OCI-LY3 (cell line): Measurements from ENCODE around the gene BMPR1B.

Experiments used
- H2AFZ ChIP-seq: fragments of 200-600, 300-600 bp; shearing (Covaris generic); 2 replicates; pipeline ENCODE4 v1.6.0; 2014; ENCODE audit warnings: antibody characterized with exemption, low read depth, low read length
- H3K27ac ChIP-seq: fragments of 200-600, 300-600 bp; sonication (generic); 2 replicates; pipeline ENCODE4 v1.5.1; 2014; ENCODE audit warnings: mild to moderate bottlenecking, low read length, moderate library complexity, mixed read lengths
- H3K27me3 ChIP-seq: fragments of 200-600, 300-600 bp; sonication (generic); 2 replicates; pipeline ENCODE4 v1.6.1; 2014; ENCODE audit warnings: low read depth, low read length, mixed read lengths
- H3K36me3 ChIP-seq: fragments of 200-600, 300-600 bp; sonication (generic); replicated peaks from 2 replicates; pipeline ENCODE3; 2014; ENCODE audit warnings: low read depth, low read length, mixed read lengths
- H3K4me1 ChIP-seq: fragments of 300-600, 200-600 bp; sonication (generic); 2 replicates; pipeline ENCODE4 v1.6.1; 2014; ENCODE audit warnings: low read length, mixed read lengths
- H3K4me2 ChIP-seq: fragments of 200-600, 300-600 bp; sonication (generic); 2 replicates; pipeline ENCODE4 v1.6.1; 2014; ENCODE audit warnings: low read length, mixed read lengths
- H3K4me3 ChIP-seq: fragments of 300-600, 200-600 bp; sonication (generic); 2 replicates; pipeline ENCODE4 v1.5.1; 2014; ENCODE audit warnings: antibody characterized with exemption, mild to moderate bottlenecking, low read length, moderate library complexity
- H3K79me2 ChIP-seq: fragments of 300-600, 200-600 bp; shearing (Covaris generic); 2 replicates; pipeline ENCODE4 v1.6.1; 2014; ENCODE audit warnings: mild to moderate bottlenecking, low read length, mixed read lengths
- H3K9ac ChIP-seq: fragments of 300-600, 200-600 bp; shearing (Covaris generic); 2 replicates; pipeline ENCODE4 v1.6.0; 2014; ENCODE audit warnings: mild to moderate bottlenecking, low read length, moderate library complexity
- H3K9me3 ChIP-seq: fragments of 200-600, 300-600 bp; shearing (Covaris generic); 2 replicates; pipeline ENCODE4 v1.6.1; 2014; ENCODE audit warnings: low read length, mixed read lengths; ENCODE audit not compliant: insufficient read depth
- H4K20me1 ChIP-seq: fragments of 200-600, 300-600 bp; sonication (generic); 2 replicates; pipeline ENCODE4 v1.6.1; 2016; ENCODE audit warnings: low read length, mixed read lengths; ENCODE audit not compliant: insufficient read depth
- EZH2phosphoT487 ChIP-seq: fragments of 200-600 bp; shearing (Covaris generic); IDR thresholded peaks from 2 replicates; pipeline ENCODE4 v1.6.1; 2018; ENCODE audit warnings: antibody characterized with exemption, mixed run types, low read depth
- TF ChIP-seq, protein P1 (sequence below): fragments of 200-600, 300-600 bp; sonication (generic); IDR thresholded peaks from 2 replicates; pipeline ENCODE4 v1.5.1; 2014; ENCODE audit warnings: antibody characterized with exemption, low read length, low read depth

Gene BMPR1B

GRCh38 chr4:95186666-95187065, 428.9 kb downstream of the BMPR1B start:
- Histone ChIP-seq H3K27me3 (no peaks in the 10 kb centered on the region), H3K4me3 (no peak overlapping the region), H3K36me3 (no peaks in the 10 kb centered on the region), H4K20me1 (no peaks in the 10 kb centered on the region), H2AFZ (no peak overlapping the region), H3K27ac (no peak overlapping the region), H3K9ac (no peak overlapping the region), H3K4me1 (no peaks in the 10 kb centered on the region), H3K9me3 (no peaks in the 10 kb centered on the region), H3K4me2 (no peak overlapping the region), H3K79me2 (no peaks in the 10 kb centered on the region)
- TF ChIP-seq, protein P1, sequence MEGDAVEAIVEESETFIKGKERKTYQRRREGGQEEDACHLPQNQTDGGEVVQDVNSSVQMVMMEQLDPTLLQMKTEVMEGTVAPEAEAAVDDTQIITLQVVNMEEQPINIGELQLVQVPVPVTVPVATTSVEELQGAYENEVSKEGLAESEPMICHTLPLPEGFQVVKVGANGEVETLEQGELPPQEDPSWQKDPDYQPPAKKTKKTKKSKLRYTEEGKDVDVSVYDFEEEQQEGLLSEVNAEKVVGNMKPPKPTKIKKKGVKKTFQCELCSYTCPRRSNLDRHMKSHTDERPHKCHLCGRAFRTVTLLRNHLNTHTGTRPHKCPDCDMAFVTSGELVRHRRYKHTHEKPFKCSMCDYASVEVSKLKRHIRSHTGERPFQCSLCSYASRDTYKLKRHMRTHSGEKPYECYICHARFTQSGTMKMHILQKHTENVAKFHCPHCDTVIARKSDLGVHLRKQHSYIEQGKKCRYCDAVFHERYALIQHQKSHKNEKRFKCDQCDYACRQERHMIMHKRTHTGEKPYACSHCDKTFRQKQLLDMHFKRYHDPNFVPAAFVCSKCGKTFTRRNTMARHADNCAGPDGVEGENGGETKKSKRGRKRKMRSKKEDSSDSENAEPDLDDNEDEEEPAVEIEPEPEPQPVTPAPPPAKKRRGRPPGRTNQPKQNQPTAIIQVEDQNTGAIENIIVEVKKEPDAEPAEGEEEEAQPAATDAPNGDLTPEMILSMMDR, result no peak
- TF ChIP-seq EZH2phosphoT487, result no peak

- no peak overlapping the region for H3K4me2 ChIP-seq
- no peaks in the 10 kb centered on the region for H3K79me2 ChIP-seq
- no peaks in the 10 kb centered on the region for H3K27me3 ChIP-seq
- H2AFZ ChIP-seq, result no peak overlapping the region
- TF ChIP-seq, protein P1, result no peak
- no peak for TF ChIP-seq EZH2phosphoT487
- no peak overlapping the region for H3K9ac ChIP-seq
- H3K4me1 ChIP-seq, result no peaks in the 10 kb centered on the region
- no peaks in the 10 kb centered on the region for H4K20me1 ChIP-seq
- H3K9me3 ChIP-seq, result no peaks in the 10 kb centered on the region
- H3K27ac ChIP-seq, result no peak overlapping the region
- no peak overlapping the region for H3K4me3 ChIP-seq
- H3K36me3 ChIP-seq, result no peaks in the 10 kb centered on the region
These were observed 431.1 kb downstream of the BMPR1B start for GRCh38 chr4:95188701-95189370.

DNA sequence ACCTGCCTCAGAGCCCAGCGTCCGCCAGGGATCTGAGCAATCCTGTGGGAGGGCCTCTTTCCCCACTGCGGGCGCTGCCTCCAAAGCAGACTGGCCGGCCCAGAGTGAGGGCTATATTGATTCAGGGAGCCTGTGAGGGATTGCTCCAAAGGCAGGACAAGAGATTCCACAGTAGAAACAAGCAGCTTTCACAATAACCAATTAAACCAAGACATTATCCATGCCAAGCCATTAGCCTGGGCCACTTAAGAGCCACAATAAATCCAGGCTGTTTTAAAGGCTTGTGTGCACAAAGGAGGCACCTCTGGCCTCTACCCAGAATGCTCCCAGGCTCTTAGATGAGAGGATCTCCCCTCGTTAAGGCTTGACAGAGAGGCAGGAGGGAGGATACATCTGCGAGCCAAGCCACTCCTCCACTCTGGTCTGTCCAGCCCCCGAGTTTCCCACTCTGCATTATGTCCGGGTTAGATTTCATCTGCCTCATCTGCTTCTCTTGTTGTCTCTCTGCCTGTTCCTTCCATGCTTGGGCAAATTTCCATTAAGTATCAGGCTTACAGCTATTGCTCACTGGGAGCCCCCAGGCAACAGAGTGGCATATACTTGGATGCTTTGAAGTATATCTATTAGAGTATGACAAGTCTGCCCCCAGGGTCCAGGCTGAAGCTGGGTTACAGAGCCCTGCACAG, 433.1 kb downstream of the BMPR1B start:
- Histone ChIP-seq H3K4me2 (no peak overlapping the region), H3K4me3 (no peak overlapping the region), H4K20me1 (no peaks in the 10 kb centered on the region), H3K36me3 (no peaks in the 10 kb centered on the region), H3K27me3 (no peaks in the 10 kb centered on the region), H3K4me1 (no peaks in the 10 kb centered on the region), H2AFZ (no peak overlapping the region), H3K9me3 (no peaks in the 10 kb centered on the region), H3K27ac (no peak overlapping the region), H3K79me2 (no peaks in the 10 kb centered on the region), H3K9ac (no peak overlapping the region)
- TF ChIP-seq EZH2phosphoT487, result no peak
- TF ChIP-seq, protein P1, result no peak

GRCh38 chr4:95191537-95191936, 433.8 kb downstream of the BMPR1B start:
- no peaks in the 10 kb centered on the region for H4K20me1 ChIP-seq
- H3K27ac ChIP-seq, result no peak overlapping the region
- no peak overlapping the region for H3K4me2 ChIP-seq
- no peak overlapping the region for H2AFZ ChIP-seq
- H3K79me2 ChIP-seq, result no peaks in the 10 kb centered on the region
- H3K27me3 ChIP-seq, result no peaks in the 10 kb centered on the region
- TF ChIP-seq, protein P1, result no peak
- TF ChIP-seq EZH2phosphoT487, result no peak
- no peaks in the 10 kb centered on the region for H3K36me3 ChIP-seq
- no peak overlapping the region for H3K4me3 ChIP-seq
- H3K4me1 ChIP-seq, result no peaks in the 10 kb centered on the region
- H3K9me3 ChIP-seq, result no peaks in the 10 kb centered on the region
- H3K9ac ChIP-seq, result no peak overlapping the region
